Mucosa of descending colon (tissue), 3 donors: ENCODE results near the gene UNC93A. TPM values are rescaled to one million over a fixed set of nuclear protein-coding genes. Genes with fewer than 3 reads are reported as not detected.
A peak's percentile ranks its signal among the peaks of the same experiment; 100 is the strongest.
"Not testable (repeated sequence)": the region's sequence is repeated elsewhere in the genome, so short reads cannot be mapped to it uniquely, and the experiment has no call there.

Experiments
- ATAC-seq: fragments of 200-7000 bp; cut with Tn5 transposase; one replicate; pipeline ENCODE4 v1.9.1; 2020; ENCODE audit warnings: mild to moderate bottlenecking, moderate library complexity
- DNase-seq, 3 donors: peaks; one replicate each; pipeline ENCODE4 v3.0.0-alpha.2; 2020
- H3K36me3 ChIP-seq: fragments of 200-600 bp; one replicate; pipeline ENCODE4 v1.8.0; 2021; ENCODE audit warnings: low read depth, mild to moderate bottlenecking
- H3K4me1 ChIP-seq: fragments of 200-600 bp; one replicate; pipeline ENCODE4 v1.8.0; 2021; ENCODE audit warnings: low read depth, mild to moderate bottlenecking
- H3K4me3 ChIP-seq: fragments of 200-600 bp; one replicate; pipeline ENCODE4 v1.8.0; 2021; ENCODE audit warnings: mild to moderate bottlenecking
- H3K9me3 ChIP-seq: fragments of 200-600 bp; one replicate; pipeline ENCODE4 v1.8.0; 2021; ENCODE audit warnings: mild to moderate bottlenecking
- intact Hi-C, 2 donors: fragments of 100-400 bp; cut with DNase I in 1 of 2; cut with micrococcal nuclease in 1 of 2; formaldehyde crosslinking; loops; one replicate each; pipeline versions ENCODE4 v1.11.0 to v1.11.1; 2022; cut with DNase I, micrococcal nuclease
- total RNA-seq, 3 donors: library from RNA; stranded (reverse); fragmentation: NEBNext Ultra II Directional in 2 of 3; extraction: Animal tissue kit (Norgen Biotek cat#: 25700) in 2 of 3; gene quantifications; one replicate each; pipeline versions ENCODE4 v1.2.1 to v1.2.4, GENCODE V29; 2021 to 2023
- TF ChIP-seq, protein P1 (sequence below): fragments of 200-600 bp; IDR thresholded peaks from one replicate; pipeline ENCODE4 v1.8.0; 2022; ENCODE audit warnings: antibody characterized with exemption, mild to moderate bottlenecking
- donor health status: DM: no; HTN: no; CAD: no; lungs with moderate emphysema.
- donor health status: DM: no; HTN: no; CAD: no.
- donor health status: DM: no; HTN: yes; CAD: no.

Gene UNC93A
- total RNA-seq, 3 donors from 2014 or later = 2.1 TPM; not detected in 2

DNA sequence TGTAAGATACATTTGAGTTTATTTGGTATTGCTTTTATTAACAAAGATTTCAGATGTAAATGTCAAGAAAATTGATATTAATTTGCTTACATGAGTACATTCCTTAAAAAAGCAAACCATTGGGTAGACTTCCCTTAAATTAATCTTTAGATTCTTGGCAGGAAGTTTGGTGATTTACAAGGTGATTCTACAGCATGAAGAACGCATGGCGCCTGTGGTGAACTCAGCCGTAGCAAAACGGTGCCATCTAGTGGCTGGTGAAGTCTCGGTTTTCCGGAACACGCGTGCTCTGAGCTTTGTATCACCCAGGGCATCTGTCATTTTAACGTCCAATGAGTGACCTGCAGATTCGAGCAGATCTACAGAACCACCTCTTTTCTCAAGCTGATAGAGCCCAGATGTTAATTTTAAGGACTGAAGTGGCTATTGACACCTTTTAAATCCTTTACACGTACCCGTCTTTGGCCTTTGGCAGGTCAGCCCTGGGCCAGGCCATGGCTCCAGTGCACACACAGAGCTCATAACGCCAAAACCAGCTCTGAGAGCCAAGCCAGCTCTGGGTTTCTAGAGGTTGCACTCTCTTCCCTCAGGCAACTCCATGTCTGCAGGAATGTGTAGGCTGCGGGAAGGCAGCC, 2.4 kb upstream of the UNC93A start:
- H3K9me3 ChIP-seq, H3K36me3 ChIP-seq, H3K4me1 ChIP-seq, H3K4me3 ChIP-seq, intact Hi-C loops: not testable (repeated sequence)
- ATAC-seq (peak; percentile 94), DNase-seq (peak in 1 of 3 donors; percentile 35)
- TF ChIP-seq, protein P1, sequence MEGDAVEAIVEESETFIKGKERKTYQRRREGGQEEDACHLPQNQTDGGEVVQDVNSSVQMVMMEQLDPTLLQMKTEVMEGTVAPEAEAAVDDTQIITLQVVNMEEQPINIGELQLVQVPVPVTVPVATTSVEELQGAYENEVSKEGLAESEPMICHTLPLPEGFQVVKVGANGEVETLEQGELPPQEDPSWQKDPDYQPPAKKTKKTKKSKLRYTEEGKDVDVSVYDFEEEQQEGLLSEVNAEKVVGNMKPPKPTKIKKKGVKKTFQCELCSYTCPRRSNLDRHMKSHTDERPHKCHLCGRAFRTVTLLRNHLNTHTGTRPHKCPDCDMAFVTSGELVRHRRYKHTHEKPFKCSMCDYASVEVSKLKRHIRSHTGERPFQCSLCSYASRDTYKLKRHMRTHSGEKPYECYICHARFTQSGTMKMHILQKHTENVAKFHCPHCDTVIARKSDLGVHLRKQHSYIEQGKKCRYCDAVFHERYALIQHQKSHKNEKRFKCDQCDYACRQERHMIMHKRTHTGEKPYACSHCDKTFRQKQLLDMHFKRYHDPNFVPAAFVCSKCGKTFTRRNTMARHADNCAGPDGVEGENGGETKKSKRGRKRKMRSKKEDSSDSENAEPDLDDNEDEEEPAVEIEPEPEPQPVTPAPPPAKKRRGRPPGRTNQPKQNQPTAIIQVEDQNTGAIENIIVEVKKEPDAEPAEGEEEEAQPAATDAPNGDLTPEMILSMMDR = peak; percentile 10

DNA sequence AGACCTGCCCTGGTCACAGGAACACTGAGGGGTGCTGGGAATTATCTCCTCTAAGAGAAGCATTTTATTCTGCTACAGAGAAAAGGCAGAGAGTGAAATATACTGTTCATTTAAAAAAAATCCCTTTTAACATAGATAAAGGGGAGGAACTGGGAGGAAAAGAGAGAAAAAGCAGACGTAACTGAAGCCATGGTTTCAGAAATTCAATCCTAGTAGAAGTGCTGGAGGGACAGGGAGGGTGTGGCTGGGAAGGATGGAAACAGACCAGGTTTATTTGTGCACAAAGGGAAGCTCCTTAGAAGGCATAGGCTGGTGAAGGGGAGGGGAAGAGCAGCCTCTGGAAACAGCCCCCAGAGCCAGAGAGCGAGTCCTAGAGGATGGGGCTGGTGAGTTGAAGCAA, 1.8 kb upstream of the UNC93A start:
- ATAC-seq, H3K4me1 ChIP-seq, H3K4me3 ChIP-seq, DNase-seq, H3K36me3 ChIP-seq, intact Hi-C loops, H3K9me3 ChIP-seq: not testable (repeated sequence)

DNA sequence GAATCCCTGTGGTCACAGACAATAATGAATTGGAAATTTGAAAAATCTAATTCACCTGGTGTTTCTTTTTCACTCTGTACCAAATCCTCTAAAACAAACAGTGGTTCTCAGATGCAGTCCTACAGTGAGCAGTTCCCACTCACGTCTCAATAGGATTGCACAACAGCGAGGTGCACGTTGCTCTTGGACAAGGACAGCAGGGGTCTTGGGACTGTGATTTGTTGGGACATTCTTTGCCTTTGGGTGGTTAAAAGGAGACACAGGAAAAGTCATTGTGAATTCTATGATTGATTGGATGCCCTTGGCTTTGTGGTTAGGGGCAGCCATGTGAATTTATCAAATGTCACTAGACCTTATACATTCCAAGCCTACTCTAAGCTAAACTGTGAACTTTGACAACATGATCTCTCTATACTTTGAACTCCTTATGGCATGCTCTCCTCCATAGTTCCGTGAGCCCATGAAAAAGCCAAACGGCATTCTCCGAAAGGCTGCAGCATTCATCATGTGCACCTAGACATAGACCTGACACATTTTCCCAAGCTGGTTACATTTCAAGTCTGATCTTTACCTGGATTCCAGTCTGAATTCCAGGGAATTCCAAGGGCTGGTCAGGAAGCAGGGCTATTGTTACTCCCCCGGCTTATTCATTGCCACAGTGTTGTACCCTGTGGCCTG, 647 bp downstream of the UNC93A start:
- Histone ChIP-seq H3K36me3 (no peaks in the 10 kb centered on the region), H3K4me3 (no peak overlapping the region), H3K4me1 (no peaks in the 10 kb centered on the region), H3K9me3 (no peaks in the 10 kb centered on the region)
- no peak for DNase-seq
- TF ChIP-seq, protein P1 = no peak
- no peak for ATAC-seq
- intact Hi-C loops = no loop called here

DNA sequence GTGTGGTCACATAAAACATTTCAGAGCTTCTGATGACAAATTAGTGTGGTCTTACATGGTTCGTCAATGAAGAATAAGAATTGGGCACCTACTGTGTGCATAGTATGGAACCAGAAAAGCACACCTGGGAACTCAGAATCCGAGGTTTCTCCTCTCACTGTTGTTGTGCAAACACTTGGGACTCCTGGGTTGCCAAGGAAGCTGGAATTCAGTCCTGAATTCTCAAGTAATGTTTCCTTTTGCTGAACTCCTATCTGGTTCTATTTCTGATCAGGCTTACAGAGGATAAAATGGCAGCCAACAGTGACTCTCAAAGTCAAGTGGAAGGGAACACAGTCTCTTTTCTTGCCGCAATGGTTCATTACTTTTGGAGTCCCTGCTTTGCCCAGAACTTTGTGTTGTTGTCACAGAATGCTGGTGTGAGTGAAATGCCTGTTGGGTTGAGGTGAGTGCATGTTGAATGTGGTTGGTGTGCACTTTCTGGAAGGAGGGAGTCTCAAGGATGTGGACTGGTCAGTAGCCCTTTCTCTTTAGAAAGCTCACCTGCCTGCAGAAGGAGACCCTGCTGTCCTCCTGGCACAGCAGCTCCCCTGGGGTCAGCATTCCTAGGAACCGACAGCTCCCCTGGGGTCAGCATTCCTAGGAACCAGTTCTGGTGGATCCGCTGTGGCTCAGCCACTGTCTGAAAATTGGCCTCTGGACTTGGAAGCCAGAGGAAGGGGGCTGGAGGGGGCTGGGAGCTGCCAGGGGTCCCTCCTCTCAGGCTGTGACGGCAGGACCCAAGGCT, 1.4 kb downstream of the UNC93A start:
- intact Hi-C loops = no loop called here
- DNase-seq (no peak), ATAC-seq (no peak)
- TF ChIP-seq, protein P1 = no peak
- H3K36me3 ChIP-seq = no peaks in the 10 kb centered on the region
- H3K4me1 ChIP-seq = no peaks in the 10 kb centered on the region
- H3K9me3 ChIP-seq = no peaks in the 10 kb centered on the region
- no peak overlapping the region for H3K4me3 ChIP-seq

DNA sequence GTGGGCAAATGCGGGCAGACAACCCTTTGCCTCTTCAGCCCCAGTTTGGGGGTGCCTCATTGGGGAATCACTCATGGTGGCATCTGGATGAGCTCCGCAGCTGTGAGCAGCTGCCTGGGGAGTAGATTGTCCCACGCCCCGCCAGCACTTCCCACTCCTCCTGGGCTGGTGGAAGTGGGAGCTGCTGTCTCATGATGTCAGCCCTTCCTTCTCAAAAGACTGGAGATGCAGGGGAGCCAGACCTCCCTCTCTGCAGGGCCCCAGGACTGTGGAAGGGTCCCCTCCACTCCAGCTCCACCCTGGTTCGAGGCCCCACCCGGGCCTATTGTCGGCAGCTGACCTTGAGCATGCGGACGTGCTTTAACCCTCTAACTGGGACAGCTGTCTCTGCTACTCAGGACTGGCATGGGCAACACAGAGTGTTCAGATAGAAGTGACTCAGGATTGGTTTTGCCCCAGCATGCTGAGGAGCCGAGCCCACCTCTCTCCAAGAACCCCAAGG, 2.0 kb downstream of the UNC93A start:
- no peak for ATAC-seq
- Histone ChIP-seq H3K9me3 (no peaks in the 10 kb centered on the region), H3K36me3 (no peaks in the 10 kb centered on the region), H3K4me1 (no peaks in the 10 kb centered on the region), H3K4me3 (no peak overlapping the region)
- intact Hi-C loops = no loop called here
- TF ChIP-seq, protein P1 = no peak
- no peak for DNase-seq
